ENCODE results near the gene FN3KRP. TPM values are rescaled to one million over a fixed set of nuclear protein-coding genes. Genes with fewer than 3 reads are reported as not detected.
"Not testable (repeated sequence)": the region's sequence is repeated elsewhere in the genome, so short reads cannot be mapped to it uniquely, and the experiment has no call there.

Gene FN3KRP
- polyA plus RNA-seq, 3 donors from 2014 or later: 23.7 to 76.6 (median 47.3) TPM

- Mint-ChIP-seq H3K4me1 (peaks cover 18 to 21% of the 10 kb centered on the region in 2 donors), H3K36me3 (peaks cover 0 to under 1% (median 0%) of the 10 kb centered on the region in 3 donors), H3K9me3 (no peaks in the 10 kb centered on the region), H3K27ac (peak overlapping the region in 2 of 6 donors; percentile 42 to 62), H3K27me3 (ENCODE audit: low read depth in 3 of 3) (peaks cover 0 to 6% (median 3%) of the 10 kb centered on the region in 3 donors), H3K4me3 (peak overlapping the region; percentile 61 to 77 (median 68))
- no peak for DNase-seq
These were observed 33.9 kb downstream of the FN3KRP start for GRCh38 chr17:82750241-82750908.

- peak in 2 of 3 donors; percentile 78 to 79 for DNase-seq
- Mint-ChIP-seq H3K9me3 (no peaks in the 10 kb centered on the region), H3K4me3 (peak overlapping the region in 1 of 5 donors; percentile 52), H3K27me3 (ENCODE audit: low read depth in 3 of 3) (peaks cover 0 to 6% (median 3%) of the 10 kb centered on the region in 3 donors), H3K4me1 (peaks cover 18 to 26% of the 10 kb centered on the region in 2 donors), H3K27ac (no peak overlapping the region), H3K36me3 (peaks cover 0 to 5% (median 0%) of the 10 kb centered on the region in 3 donors)
These were observed 34.7 kb downstream of the FN3KRP start for GRCh38 chr17:82751171-82751570.

GRCh38 chr17:82751571-82752370 is 35.3 kb downstream of the FN3KRP start, which contains the start of gene TBCD:
Gene TBCD, plus strand, starts transcription at chr17:82752065. Its CDS starts 129 bp downstream, at chr17:82752194.
- Mint-ChIP-seq H3K27me3 (ENCODE audit: low read depth in 3 of 3) (peaks cover 0 to 6% (median 3%) of the 10 kb centered on the region in 3 donors), H3K9me3 (no peaks in the 10 kb centered on the region), H3K4me3 (peak within 1 kb of the TSS; percentile 73 to 84 (median 76)), H3K27ac (peak within 1 kb of the TSS in 2 of 6 donors; percentile 69 to 74), H3K4me1 (peaks cover 18 to 26% of the 10 kb centered on the region in 2 donors), H3K36me3 (peaks cover 0 to 5% (median 0%) of the 10 kb centered on the region in 3 donors)
- DNase-seq: peak; percentile 82 to 85 (median 84)

- H3K9me3 Mint-ChIP-seq: no peaks in the 10 kb centered on the region
- peak overlapping the region in 3 of 6 donors; percentile 24 to 74 (median 69) for H3K27ac Mint-ChIP-seq
- peaks cover 0 to 5% (median 0%) of the 10 kb centered on the region in 3 donors for H3K36me3 Mint-ChIP-seq
- DNase-seq: no peak
- H3K4me3 Mint-ChIP-seq: peak overlapping the region; percentile 71 to 84 (median 74)
- H3K27me3 Mint-ChIP-seq (ENCODE audit: low read depth in 3 of 3): peaks cover 0 to 6% (median 3%) of the 10 kb centered on the region in 3 donors
- H3K4me1 Mint-ChIP-seq: peaks cover 18 to 26% of the 10 kb centered on the region in 2 donors
These were observed 36.1 kb downstream of the FN3KRP start for GRCh38 chr17:82752371-82753200.

- Mint-ChIP-seq H3K36me3 (peaks cover 0 to 5% (median 0%) of the 10 kb centered on the region in 3 donors), H3K4me1 (peaks cover 18 to 26% of the 10 kb centered on the region in 2 donors), H3K27me3 (ENCODE audit: low read depth in 3 of 3) (peaks cover 0 to 6% (median 3%) of the 10 kb centered on the region in 3 donors), H3K27ac (peak overlapping the region in 2 of 6 donors; percentile 24 to 74), H3K4me3 (peak overlapping the region; percentile 71 to 84 (median 74)), H3K9me3 (no peaks in the 10 kb centered on the region)
- no peak for DNase-seq
These were observed 36.6 kb downstream of the FN3KRP start for GRCh38 chr17:82753201-82753464.

- H3K36me3 Mint-ChIP-seq: peaks cover 0 to 5% (median 0%) of the 10 kb centered on the region in 3 donors
- H3K27ac Mint-ChIP-seq: peak overlapping the region in 3 of 6 donors; percentile 19 to 42 (median 40)
- peaks cover 0 to 6% (median 3%) of the 10 kb centered on the region in 3 donors for H3K27me3 Mint-ChIP-seq (ENCODE audit: low read depth in 3 of 3)
- H3K4me3 Mint-ChIP-seq: peak overlapping the region; percentile 13 to 71 (median 32)
- no peaks in the 10 kb centered on the region for H3K9me3 Mint-ChIP-seq
- DNase-seq: no peak
- H3K4me1 Mint-ChIP-seq: peaks cover 18 to 26% of the 10 kb centered on the region in 2 donors
These were observed 38.0 kb downstream of the FN3KRP start for GRCh38 chr17:82754297-82755208.

GRCh38 chr17:82756166-82756565 is 39.7 kb downstream of the FN3KRP start:
- H3K4me3 Mint-ChIP-seq: no peak overlapping the region
- H3K9me3 Mint-ChIP-seq: no peaks in the 10 kb centered on the region
- H3K27ac Mint-ChIP-seq: no peak overlapping the region
- DNase-seq: no peak
- peaks cover 0 to 3% (median 2%) of the 10 kb centered on the region in 3 donors for H3K27me3 Mint-ChIP-seq (ENCODE audit: low read depth in 3 of 3)
- peaks cover 5 to 11% (median 6%) of the 10 kb centered on the region in 3 donors for H3K36me3 Mint-ChIP-seq
- peaks cover 19 to 26% of the 10 kb centered on the region in 2 donors for H3K4me1 Mint-ChIP-seq

GRCh38 chr17:82765371-82765770 is 48.9 kb downstream of the FN3KRP start:
- Mint-ChIP-seq H3K4me3 (no peak overlapping the region), H3K27ac (peak overlapping the region in 1 of 6 donors; percentile 18), H3K36me3 (peaks cover 21 to 43% (median 29%) of the 10 kb centered on the region in 3 donors), H3K27me3 (ENCODE audit: low read depth in 3 of 3) (peaks cover 0 to 1% (median 0%) of the 10 kb centered on the region in 3 donors), H3K4me1 (peaks cover 0 to 2% of the 10 kb centered on the region in 2 donors), H3K9me3 (no peaks in the 10 kb centered on the region)
- DNase-seq: no peak

- Mint-ChIP-seq H3K9me3 (no peaks in the 10 kb centered on the region), H3K27ac (no peak overlapping the region), H3K36me3 (peaks cover 20 to 41% (median 28%) of the 10 kb centered on the region in 3 donors), H3K4me3 (no peak overlapping the region), H3K27me3 (ENCODE audit: low read depth in 3 of 3) (peaks cover 0 to 1% (median 0%) of the 10 kb centered on the region in 3 donors), H3K4me1 (peaks cover 5% of the 10 kb centered on the region in 2 donors)
- no peak for DNase-seq
These were observed 50.7 kb downstream of the FN3KRP start for GRCh38 chr17:82767041-82767754.

- Mint-ChIP-seq H3K36me3 (peaks cover 19 to 41% (median 29%) of the 10 kb centered on the region in 3 donors), H3K27ac (no peak overlapping the region)
These were observed 52.5 kb downstream of the FN3KRP start for GRCh38 chr17:82769041-82769440.

GRCh38 chr17:82772026-82772425 is 55.5 kb downstream of the FN3KRP start:
- Mint-ChIP-seq H3K9me3 (no peaks in the 10 kb centered on the region), H3K27ac (peak overlapping the region in 5 of 6 donors; percentile 44 to 83 (median 69)), H3K4me3 (peak overlapping the region; percentile 2 to 73 (median 50)), H3K36me3 (peaks cover 14 to 30% (median 29%) of the 10 kb centered on the region in 3 donors), H3K27me3 (ENCODE audit: low read depth in 3 of 3) (peaks cover 0 to 1% (median 0%) of the 10 kb centered on the region in 3 donors), H3K4me1 (peaks cover 38 to 41% of the 10 kb centered on the region in 2 donors)
- DNase-seq: peak in 1 of 3 donors; percentile 23

More at GRCh38 chr17:82769041-82769440, 52.5 kb downstream of the FN3KRP start:
- Mint-ChIP-seq H3K9me3 (no peaks in the 10 kb centered on the region), H3K4me3 (no peak overlapping the region), H3K4me1 (peaks cover 11 to 14% of the 10 kb centered on the region in 2 donors), H3K27me3 (ENCODE audit: low read depth in 3 of 3) (peaks cover 0 to 1% (median 0%) of the 10 kb centered on the region in 3 donors)
- DNase-seq: no peak

GRCh38 chr17:82774456-82774855 is 58.0 kb downstream of the FN3KRP start:
- not testable (repeated sequence) for DNase-seq; H3K27me3 Mint-ChIP-seq (ENCODE audit: low read depth in 3 of 3); H3K9me3 Mint-ChIP-seq
- Mint-ChIP-seq H3K27ac (peak overlapping the region in 5 of 6 donors; percentile 85 to 95 (median 88)), H3K4me1 (peaks cover 44 to 45% of the 10 kb centered on the region in 2 donors), H3K36me3 (peaks cover 4 to 17% (median 12%) of the 10 kb centered on the region in 3 donors), H3K4me3 (peak overlapping the region; percentile 75 to 89 (median 84))
